ENCODE measurements around the gene TBC1D2.
A peak's percentile ranks its signal among the peaks of the same experiment; 100 is the strongest.

The TBC1D2 gene

GRCh38 chr9:98298476-98298875 is 43.0 kb upstream of the TBC1D2 start:
- no peak for TF ChIP-seq CTCF (IDR thresholded peaks at IDR 0.05; ENCODE audit: low read length, missing control alignments)
- no peak overlapping the region for H3K4me3 ChIP-seq (replicated peaks; ENCODE audit: low read depth, low read length)
- DNase-seq (ENCODE audit: low read depth) = no peak

- TF ChIP-seq CTCF (IDR thresholded peaks at IDR 0.05; ENCODE audit: low read length, missing control alignments) = no peak
- no peak overlapping the region for H3K4me3 ChIP-seq (replicated peaks; ENCODE audit: low read depth, low read length)
- no peak for DNase-seq (ENCODE audit: low read depth)
Observed at GRCh38 chr9:98295824-98296223, 40.4 kb upstream of the TBC1D2 start.

- no peak for TF ChIP-seq CTCF (IDR thresholded peaks at IDR 0.05; ENCODE audit: low read length, missing control alignments)
- no peak for DNase-seq (ENCODE audit: low read depth)
- H3K4me3 ChIP-seq (replicated peaks; ENCODE audit: low read depth, low read length) = no peak overlapping the region
Observed at GRCh38 chr9:98291820-98292219, 36.4 kb upstream of the TBC1D2 start.

GRCh38 chr9:98290411-98290810 is 35.0 kb upstream of the TBC1D2 start:
- no peak overlapping the region for H3K4me3 ChIP-seq (replicated peaks; ENCODE audit: low read depth, low read length)
- no peak for DNase-seq (ENCODE audit: low read depth)
- no peak for TF ChIP-seq CTCF (IDR thresholded peaks at IDR 0.05; ENCODE audit: low read length, missing control alignments)

GRCh38 chr9:98289614-98290201 is 34.3 kb upstream of the TBC1D2 start:
- no peak for TF ChIP-seq CTCF (IDR thresholded peaks at IDR 0.05; ENCODE audit: low read length, missing control alignments)
- H3K4me3 ChIP-seq (replicated peaks; ENCODE audit: low read depth, low read length) = no peak overlapping the region
- no peak for DNase-seq (ENCODE audit: low read depth)

- H3K4me3 ChIP-seq (replicated peaks; ENCODE audit: low read depth, low read length) = no peak overlapping the region
- TF ChIP-seq CTCF (IDR thresholded peaks at IDR 0.05; ENCODE audit: low read length, missing control alignments) = no peak
- no peak for DNase-seq (ENCODE audit: low read depth)
Observed at GRCh38 chr9:98288881-98289280, 33.4 kb upstream of the TBC1D2 start.

- TF ChIP-seq CTCF (IDR thresholded peaks at IDR 0.05; ENCODE audit: low read length, missing control alignments) = no peak
- no peak overlapping the region for H3K4me3 ChIP-seq (replicated peaks; ENCODE audit: low read depth, low read length)
- DNase-seq (ENCODE audit: low read depth) = peak; percentile 18
Observed at GRCh38 chr9:98287384-98287783, 31.9 kb upstream of the TBC1D2 start.

Measured in fibroblast of pulmonary artery (primary cell).